SK-N-MC (cell line): ENCODE data around the gene PEAK1.

Experiments
- EZH2 ChIP-seq: fragments of 200-600 bp; sonication (generic); IDR thresholded peaks from one replicate; pipeline ENCODE4 v1.6.1; 2017; ENCODE audit warnings: antibody characterized with exemption
- FOXP2 ChIP-seq: optimal IDR thresholded peaks from 2 replicates; pipeline ENCODE3; 2011; ENCODE audit warnings: mild to moderate bottlenecking, moderate library complexity; ENCODE audit not compliant: insufficient read depth; ENCODE audit errors: extremely low read length, control extremely low read depth
- POLR2AphosphoS5 ChIP-seq: IDR thresholded peaks from 2 replicates; pipeline ENCODE4 v1.6.1; 2012; ENCODE audit warnings: mild to moderate bottlenecking, low read depth, low read length, borderline replicate concordance

GRCh38 chr15:77099741-77100463 lies 320.0 kb downstream of the PEAK1 start:
- no peak for TF ChIP-seq POLR2AphosphoS5
- TF ChIP-seq EZH2: no peak
- TF ChIP-seq FOXP2: no peak
